ENCODE data around the gene SLC25A3. TPM values are rescaled to one million over a fixed set of nuclear protein-coding genes. Genes with fewer than 3 reads are reported as not detected.

SLC25A3 gene
- total RNA-seq, 1 donor from 2014 or later, result 677 TPM

- no peaks in the 10 kb centered on the region for H3K27me3 Mint-ChIP-seq
- no peak overlapping the region for H3K27ac Mint-ChIP-seq
- no peaks in the 10 kb centered on the region for H3K4me1 Mint-ChIP-seq (ENCODE audit: unreplicated experiment)
- DNase-seq (ENCODE audit: extremely low spot score, unreplicated experiment), result no peak
- TF ChIP-seq CTCF (conservative IDR thresholded peaks at IDR 0.05), result no peak
- H3K9me3 Mint-ChIP-seq, result no peaks in the 10 kb centered on the region
- no peak overlapping the region for H3K4me3 Mint-ChIP-seq
- H3K36me3 Mint-ChIP-seq, result no peaks in the 10 kb centered on the region
Observed at GRCh38 chr12:98582093-98582492, 11.4 kb upstream of the SLC25A3 start.

GRCh38 chr12:98587084-98587483, 6.4 kb upstream of the SLC25A3 start:
- Mint-ChIP-seq H3K9me3 (no peaks in the 10 kb centered on the region), H3K4me3 (no peak overlapping the region), H3K27ac (no peak overlapping the region), H3K4me1 (ENCODE audit: unreplicated experiment) (no peaks in the 10 kb centered on the region), H3K36me3 (no peaks in the 10 kb centered on the region), H3K27me3 (no peaks in the 10 kb centered on the region)
- DNase-seq (ENCODE audit: extremely low spot score, unreplicated experiment), result no peak
- TF ChIP-seq CTCF (conservative IDR thresholded peaks at IDR 0.05), result no peak

GRCh38 chr12:98591209-98591608, 2.3 kb upstream of the SLC25A3 start:
- Mint-ChIP-seq H3K9me3 (no peaks in the 10 kb centered on the region), H3K27me3 (no peaks in the 10 kb centered on the region), H3K36me3 (peaks cover 18% of the 10 kb centered on the region), H3K4me1 (ENCODE audit: unreplicated experiment) (peaks cover 15% of the 10 kb centered on the region), H3K4me3 (peak overlapping the region; percentile 79), H3K27ac (peak overlapping the region; percentile 61)
- DNase-seq (ENCODE audit: extremely low spot score, unreplicated experiment), result no peak
- TF ChIP-seq CTCF (conservative IDR thresholded peaks at IDR 0.05), result no peak

- DNase-seq (ENCODE audit: extremely low spot score, unreplicated experiment), result no peak
- Mint-ChIP-seq H3K4me1 (ENCODE audit: unreplicated experiment) (peaks cover 15% of the 10 kb centered on the region), H3K9me3 (no peaks in the 10 kb centered on the region), H3K27ac (peak overlapping the region; percentile 99), H3K4me3 (peak overlapping the region; percentile 96), H3K36me3 (peaks cover 19% of the 10 kb centered on the region), H3K27me3 (no peaks in the 10 kb centered on the region)
- no peak for TF ChIP-seq CTCF (conservative IDR thresholded peaks at IDR 0.05)
Observed at GRCh38 chr12:98592825-98593322, 612 bp upstream of the SLC25A3 start.

GRCh38 chr12:98594050-98594835, 757 bp downstream of the SLC25A3 start:
- Mint-ChIP-seq H3K4me1 (ENCODE audit: unreplicated experiment) (peaks cover 15% of the 10 kb centered on the region), H3K9me3 (no peaks in the 10 kb centered on the region), H3K36me3 (peaks cover 27% of the 10 kb centered on the region), H3K27ac (peak overlapping the region; percentile 99), H3K27me3 (no peaks in the 10 kb centered on the region), H3K4me3 (peak overlapping the region; percentile 96)
- no peak for TF ChIP-seq CTCF (conservative IDR thresholded peaks at IDR 0.05)
- no peak for DNase-seq (ENCODE audit: extremely low spot score, unreplicated experiment)
